ENCODE results near the gene UBAP1L. TPM values are rescaled to one million over a fixed set of nuclear protein-coding genes. Genes with fewer than 3 reads are reported as not detected.
"Not testable (repeated sequence)": the region's sequence is repeated elsewhere in the genome, so short reads cannot be mapped to it uniquely, and the experiment has no call there.

UBAP1L gene
- total RNA-seq, 1 donor from 2014 or later: 4.9 TPM

- no peak for TF ChIP-seq CTCF (IDR thresholded peaks at IDR 0.05)
- DNase-seq (peak; percentile 78), ATAC-seq (peak; percentile 88)
- Histone ChIP-seq H3K4me3 (no peak within 1 kb of the TSS), H3K9me3 (no peaks in the 10 kb centered on the region), H3K36me3 (no peaks in the 10 kb centered on the region), H3K27me3 (no peaks in the 10 kb centered on the region), H3K4me1 (peaks cover 28% of the 10 kb centered on the region), H3K27ac (peak within 1 kb of the TSS; percentile 58)
- intact Hi-C loops (cut with DNase I): no loop called here
These were observed 70.1 kb downstream of the UBAP1L start, which contains the start of gene SLC51B for GRCh38 chr15:65044724-65045481. Gene SLC51B, plus strand, starts transcription at chr15:65045387. Its CDS starts 4,618 bp downstream, at chr15:65050005.

DNA sequence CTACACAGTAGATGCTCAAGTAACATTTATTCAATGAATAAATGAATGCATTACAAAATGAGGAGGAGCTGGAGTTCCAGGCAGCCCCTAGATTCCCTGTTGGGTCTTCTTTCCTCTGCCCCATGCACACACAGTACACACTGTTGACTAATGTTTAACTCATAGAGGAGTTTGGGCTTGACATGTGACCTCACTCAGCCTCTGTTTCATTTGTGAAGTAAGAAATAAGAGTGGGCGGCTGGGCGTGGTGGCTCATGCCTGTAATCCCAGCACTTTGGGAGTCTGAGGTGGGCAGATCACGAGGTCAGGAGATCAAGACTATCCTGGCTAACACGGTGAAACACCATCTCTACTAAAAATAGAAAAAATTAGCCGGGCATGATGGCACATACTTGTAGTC, 70.8 kb downstream of the UBAP1L start:
- peak; percentile 78 for ATAC-seq
- H3K36me3 ChIP-seq; H3K27me3 ChIP-seq; H3K4me3 ChIP-seq; intact Hi-C loops (cut with DNase I); H3K9me3 ChIP-seq; DNase-seq: not testable (repeated sequence)
- peaks cover 21% of the 10 kb centered on the region for H3K4me1 ChIP-seq
- peak overlapping the region; percentile 58 for H3K27ac ChIP-seq

DNA sequence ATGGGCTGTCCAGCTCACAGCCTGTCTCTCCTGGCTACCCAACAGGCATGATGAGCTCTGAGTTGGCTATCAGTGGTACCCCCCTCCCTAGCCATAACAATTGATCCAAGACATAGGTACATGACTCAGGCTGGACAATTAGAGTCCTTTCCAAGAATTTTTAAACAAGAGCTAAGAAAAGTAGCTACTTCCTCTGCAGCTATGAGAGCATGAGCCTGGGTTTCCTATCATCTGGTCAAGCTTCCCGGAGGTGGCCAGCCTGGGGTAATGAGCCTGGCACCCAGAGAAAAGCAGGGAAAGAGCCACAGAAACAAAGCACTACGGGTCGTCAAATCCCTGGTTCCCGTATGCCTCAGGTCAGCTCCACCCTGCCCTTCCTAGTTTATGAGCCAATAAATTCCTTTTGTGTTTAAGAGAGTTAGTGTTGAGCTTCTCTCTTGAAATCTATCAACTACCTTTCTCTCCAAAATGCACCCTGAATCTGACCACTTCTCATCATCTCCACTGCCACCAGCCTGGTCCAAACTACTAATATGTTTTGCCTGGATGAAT, 72.1 kb downstream of the UBAP1L start:
- H3K27ac ChIP-seq: no peak overlapping the region

More for the DNA sequence above, 72.1 kb downstream of the UBAP1L start:
- Histone ChIP-seq H3K9me3 (no peaks in the 10 kb centered on the region), H3K27me3 (no peaks in the 10 kb centered on the region), H3K36me3 (no peaks in the 10 kb centered on the region), H3K4me1 (peaks cover 20% of the 10 kb centered on the region), H3K4me3 (no peak overlapping the region)
- TF ChIP-seq CTCF (IDR thresholded peaks at IDR 0.05): no peak
- DNase-seq (no peak), ATAC-seq (no peak)
- intact Hi-C loops (cut with DNase I): no loop called here

Other genes with a start within 250 kb of the UBAP1L start
- gene ANKDD1A, start 203.3 kb downstream of the UBAP1L start, total RNA-seq: 6.0 TPM
- 107 TPM for gene SPG21, start 125.3 kb downstream of the UBAP1L start, total RNA-seq
- 13.7 TPM for gene MTFMT, start 85.6 kb downstream of the UBAP1L start, total RNA-seq
- gene SLC51B, start 69.8 kb downstream of the UBAP1L start, total RNA-seq: 3.8 TPM
- gene RASL12, start 47.2 kb downstream of the UBAP1L start, total RNA-seq: 20.2 TPM
- not detected for gene KBTBD13, start 38.5 kb downstream of the UBAP1L start, total RNA-seq
- gene PDCD7, start 18.6 kb upstream of the UBAP1L start, total RNA-seq: 29.4 TPM
- 38.2 TPM for gene CLPX, start 70.1 kb upstream of the UBAP1L start, total RNA-seq
- gene CILP, start 96.3 kb upstream of the UBAP1L start, total RNA-seq: 1.1 TPM
- 8.3 TPM for gene PARP16, start 171.7 kb upstream of the UBAP1L start, total RNA-seq
- gene RNU5A-1, start 180.9 kb upstream of the UBAP1L start, total RNA-seq: not detected
- gene RNU5B-1, start 189.5 kb upstream of the UBAP1L start, total RNA-seq: 21.6 TPM

Measured in upper lobe of right lung (tissue), 1 donor.